ENCODE data around the gene ITGBL1. TPM values are rescaled to one million over a fixed set of nuclear protein-coding genes. Genes with fewer than 3 reads are reported as not detected.

ITGBL1 gene
- total RNA-seq, 2 experiments from 2014 or later = not detected

- H3K9me3 Mint-ChIP-seq = peaks cover 3% of the 10 kb centered on the region
- H3K27ac Mint-ChIP-seq = no peak overlapping the region
- peaks cover 12 to 23% of the 10 kb centered on the region in 2 experiments for H3K27me3 ChIP-seq (ENCODE audit: control insufficient read depth in 1 of 2, insufficient read depth in 2 of 2, low read length in 2 of 2)
- H3K4me3 Mint-ChIP-seq = no peak overlapping the region
- no peaks in the 10 kb centered on the region for H3K36me3 Mint-ChIP-seq (ENCODE audit: low read depth)
- H3K9me3 ChIP-seq (ENCODE audit: control insufficient read depth in 1 of 2, insufficient read depth in 1 of 2, low read length in 2 of 2) = no peaks in the 10 kb centered on the region
- H3K4me3 ChIP-seq (ENCODE audit: low read length) = no peak overlapping the region
- ChIA-PET CTCF (no interaction called here), POLR2A (no interaction called here)
- no peak overlapping the region for H3K27ac ChIP-seq (ENCODE audit: low read depth in 1 of 2, low read length in 2 of 2)
- TF ChIP-seq, protein P1, sequence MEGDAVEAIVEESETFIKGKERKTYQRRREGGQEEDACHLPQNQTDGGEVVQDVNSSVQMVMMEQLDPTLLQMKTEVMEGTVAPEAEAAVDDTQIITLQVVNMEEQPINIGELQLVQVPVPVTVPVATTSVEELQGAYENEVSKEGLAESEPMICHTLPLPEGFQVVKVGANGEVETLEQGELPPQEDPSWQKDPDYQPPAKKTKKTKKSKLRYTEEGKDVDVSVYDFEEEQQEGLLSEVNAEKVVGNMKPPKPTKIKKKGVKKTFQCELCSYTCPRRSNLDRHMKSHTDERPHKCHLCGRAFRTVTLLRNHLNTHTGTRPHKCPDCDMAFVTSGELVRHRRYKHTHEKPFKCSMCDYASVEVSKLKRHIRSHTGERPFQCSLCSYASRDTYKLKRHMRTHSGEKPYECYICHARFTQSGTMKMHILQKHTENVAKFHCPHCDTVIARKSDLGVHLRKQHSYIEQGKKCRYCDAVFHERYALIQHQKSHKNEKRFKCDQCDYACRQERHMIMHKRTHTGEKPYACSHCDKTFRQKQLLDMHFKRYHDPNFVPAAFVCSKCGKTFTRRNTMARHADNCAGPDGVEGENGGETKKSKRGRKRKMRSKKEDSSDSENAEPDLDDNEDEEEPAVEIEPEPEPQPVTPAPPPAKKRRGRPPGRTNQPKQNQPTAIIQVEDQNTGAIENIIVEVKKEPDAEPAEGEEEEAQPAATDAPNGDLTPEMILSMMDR (IDR thresholded peaks at IDR 0.05) = no peak
- intact Hi-C loops (cut with DNase I, micrococcal nuclease) = no loop called here
- no peak for DNase-seq
- ATAC-seq (ENCODE audit: poor library complexity) = no peak
- H3K27me3 Mint-ChIP-seq = peaks cover 37% of the 10 kb centered on the region
- H3K4me1 ChIP-seq (ENCODE audit: insufficient read depth, low read length) = peaks cover 2% of the 10 kb centered on the region
- no peaks in the 10 kb centered on the region for H3K4me1 Mint-ChIP-seq (ENCODE audit: low read depth)
- no peaks in the 10 kb centered on the region for H3K36me3 ChIP-seq (ENCODE audit: insufficient read depth, low read length)
Observed at GRCh38 chr13:101450749-101451130, 1.7 kb upstream of the ITGBL1 start.

DNA sequence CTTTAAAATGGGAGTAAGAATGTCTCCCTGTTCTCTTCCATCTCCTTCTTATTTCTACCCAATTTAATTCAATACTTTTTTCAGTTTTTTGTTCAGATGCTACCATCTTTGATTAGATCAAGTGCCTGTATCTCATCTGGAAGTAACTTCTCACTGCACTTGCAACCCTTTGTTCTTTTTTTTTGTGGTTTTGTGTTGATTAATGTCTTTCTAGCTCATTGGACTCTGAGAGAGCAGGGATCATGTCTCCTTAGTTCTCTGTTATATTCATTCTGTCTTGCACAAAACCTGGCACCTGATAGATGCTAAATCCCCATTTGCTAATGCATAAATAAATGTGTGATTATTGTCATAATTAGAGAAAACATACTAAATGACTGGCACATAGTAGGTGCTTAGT lies 834 bp upstream of the ITGBL1 start:
- ChIA-PET CTCF (no interaction called here), POLR2A (no interaction called here)
- H3K4me1 Mint-ChIP-seq (ENCODE audit: low read depth) = no peaks in the 10 kb centered on the region
- no peak overlapping the region for H3K4me3 ChIP-seq (ENCODE audit: low read length)
- H3K9me3 ChIP-seq (ENCODE audit: control insufficient read depth in 1 of 2, insufficient read depth in 1 of 2, low read length in 2 of 2) = no peaks in the 10 kb centered on the region
- TF ChIP-seq, protein P1 (IDR thresholded peaks at IDR 0.05) = no peak
- intact Hi-C loops (cut with DNase I, micrococcal nuclease) = no loop called here
- no peak overlapping the region for H3K27ac ChIP-seq (ENCODE audit: low read depth in 1 of 2, low read length in 2 of 2)
- H3K4me1 ChIP-seq (ENCODE audit: insufficient read depth, low read length) = peaks cover 2% of the 10 kb centered on the region
- H3K4me3 Mint-ChIP-seq = no peak overlapping the region
- peaks cover 20 to 23% of the 10 kb centered on the region in 2 experiments for H3K27me3 ChIP-seq (ENCODE audit: control insufficient read depth in 1 of 2, insufficient read depth in 2 of 2, low read length in 2 of 2)
- DNase-seq (no peak), ATAC-seq (ENCODE audit: poor library complexity) (no peak)
- peaks cover 45% of the 10 kb centered on the region for H3K27me3 Mint-ChIP-seq
- H3K36me3 ChIP-seq (ENCODE audit: insufficient read depth, low read length) = no peaks in the 10 kb centered on the region
- peaks cover 3% of the 10 kb centered on the region for H3K9me3 Mint-ChIP-seq
- no peaks in the 10 kb centered on the region for H3K36me3 Mint-ChIP-seq (ENCODE audit: low read depth)
- no peak overlapping the region for H3K27ac Mint-ChIP-seq

GRCh38 chr13:101453784-101454201 lies 1.3 kb downstream of the ITGBL1 start:
- no peaks in the 10 kb centered on the region for H3K36me3 Mint-ChIP-seq (ENCODE audit: low read depth)
- H3K4me1 Mint-ChIP-seq (ENCODE audit: low read depth) = no peaks in the 10 kb centered on the region
- Histone ChIP-seq H3K27ac (ENCODE audit: low read depth in 1 of 2, low read length in 2 of 2) (no peak overlapping the region), H3K9me3 (ENCODE audit: control insufficient read depth in 1 of 2, insufficient read depth in 1 of 2, low read length in 2 of 2) (no peaks in the 10 kb centered on the region), H3K4me1 (ENCODE audit: insufficient read depth, low read length) (peaks cover 2% of the 10 kb centered on the region), H3K27me3 (ENCODE audit: control insufficient read depth in 1 of 2, insufficient read depth in 2 of 2, low read length in 2 of 2) (peaks cover 20 to 23% of the 10 kb centered on the region in 2 experiments), H3K4me3 (ENCODE audit: low read length) (no peak overlapping the region), H3K36me3 (ENCODE audit: insufficient read depth, low read length) (no peaks in the 10 kb centered on the region)
- H3K27ac Mint-ChIP-seq = no peak overlapping the region
- DNase-seq (peak in 1 of 14 experiments; percentile 5), ATAC-seq (ENCODE audit: poor library complexity) (no peak)
- peaks cover 56% of the 10 kb centered on the region for H3K27me3 Mint-ChIP-seq
- POLR2A ChIA-PET = no interaction called here
- intact Hi-C loops (cut with DNase I, micrococcal nuclease) = no loop called here
- H3K9me3 Mint-ChIP-seq = peaks cover 5% of the 10 kb centered on the region
- TF ChIP-seq, protein P1 (IDR thresholded peaks at IDR 0.05) = no peak
- H3K4me3 Mint-ChIP-seq = no peak overlapping the region
- CTCF ChIA-PET = no interaction called here
